Astrocyte (in vitro differentiated cells and primary cell): Measurements from ENCODE around the gene LMCD1. TPM values are rescaled to one million over a fixed set of nuclear protein-coding genes. Genes with fewer than 3 reads are reported as not detected.

ENCODE experiments used
- DNase-seq: peaks from one replicate; pipeline ENCODE4 v3.0.0-alpha.2; 2010; ENCODE audit warnings: low read depth
- FAIRE-seq: peaks from 2 replicates; lab custom pipeline; 2011; peaks lifted over from hg19 to GRCh38; lab: Jason Lieb, UNC
- H2AFZ ChIP-seq: 2 replicates; pipeline ENCODE4 v1.6.0; 2012; ENCODE audit warnings: low read depth, low read length, inconsistent platforms
- H3K27ac ChIP-seq: 2 replicates; pipeline ENCODE4 v1.5.1; 2011; ENCODE audit warnings: low read depth, low read length, inconsistent platforms
- H3K27me3 ChIP-seq: 2 replicates; pipeline ENCODE4 v1.6.0; 2011; ENCODE audit warnings: low read length, inconsistent platforms; ENCODE audit not compliant: insufficient read depth
- H3K36me3 ChIP-seq: 2 replicates; pipeline ENCODE4 v1.5.1; 2011; ENCODE audit warnings: low read length, inconsistent platforms; ENCODE audit not compliant: insufficient read depth
- H3K4me1 ChIP-seq: 2 replicates; pipeline ENCODE4 v1.5.1; 2011; ENCODE audit warnings: low read length, inconsistent platforms; ENCODE audit not compliant: insufficient read depth
- H3K4me2 ChIP-seq: 2 replicates; pipeline ENCODE4 v1.6.0; 2012; ENCODE audit warnings: low read length, inconsistent platforms
- H3K4me3 ChIP-seq: 2 replicates; pipeline ENCODE4 v1.5.1; 2011; ENCODE audit warnings: low read depth, mild to moderate bottlenecking, low read length, inconsistent platforms; ENCODE audit not compliant: insufficient read depth
- H3K79me2 ChIP-seq: 2 replicates; pipeline ENCODE4 v1.6.0; 2012; ENCODE audit warnings: mild to moderate bottlenecking, low read length, inconsistent platforms; ENCODE audit not compliant: insufficient read depth
- H3K9ac ChIP-seq: 2 replicates; pipeline ENCODE4 v1.6.0; 2012; ENCODE audit warnings: mild to moderate bottlenecking, low read length, inconsistent platforms
- H3K9me3 ChIP-seq: 2 replicates; pipeline ENCODE4 v1.5.1; 2012; ENCODE audit warnings: low read depth, mild to moderate bottlenecking, low read length, inconsistent platforms; ENCODE audit not compliant: insufficient read depth
- H4K20me1 ChIP-seq: 2 replicates; pipeline ENCODE4 v1.6.0; 2012; ENCODE audit warnings: low read length, inconsistent platforms; ENCODE audit not compliant: insufficient read depth
- H3K27ac Mint-ChIP-seq: one replicate; pipeline ENCODE4 v1.8.0; 2021; ENCODE audit warnings: mild to moderate bottlenecking, mixed read lengths; ENCODE audit not compliant: unreplicated experiment
- H3K27me3 Mint-ChIP-seq: one replicate; pipeline ENCODE4 v1.8.0; 2021; ENCODE audit warnings: low read depth, mixed read lengths; ENCODE audit not compliant: unreplicated experiment
- H3K36me3 Mint-ChIP-seq: one replicate; pipeline ENCODE4 v1.8.0; 2021; ENCODE audit warnings: low read depth, mixed read lengths; ENCODE audit not compliant: unreplicated experiment
- H3K4me1 Mint-ChIP-seq: one replicate; pipeline ENCODE4 v1.8.0; 2021; ENCODE audit warnings: low read depth, mixed read lengths; ENCODE audit not compliant: unreplicated experiment
- H3K4me3 Mint-ChIP-seq: one replicate; pipeline ENCODE4 v1.8.0; 2021; ENCODE audit warnings: mild to moderate bottlenecking, moderate library complexity, mixed read lengths; ENCODE audit not compliant: unreplicated experiment
- H3K9me3 Mint-ChIP-seq: one replicate; pipeline ENCODE4 v1.8.0; 2021; ENCODE audit warnings: mild to moderate bottlenecking, mixed read lengths; ENCODE audit not compliant: unreplicated experiment
- EZH2 ChIP-seq: IDR thresholded peaks from 2 replicates; pipeline ENCODE4 v1.6.1; 2012; ENCODE audit warnings: mild to moderate bottlenecking, low read length, inconsistent platforms; ENCODE audit not compliant: insufficient read depth
- total RNA-seq: library from RNA; stranded (reverse); gene quantifications from 2 replicates; pipeline ENCODE4 v1.2.1, GENCODE V29; 2021
- TF ChIP-seq, protein P1 (sequence below): IDR thresholded peaks from 2 replicates; pipeline ENCODE4 v1.5.1; 2011; ENCODE audit warnings: low read depth, mild to moderate bottlenecking, inconsistent platforms, low read length, moderate library complexity; ENCODE audit not compliant: insufficient read depth

Gene LMCD1
- total RNA-seq, 1 donor from 2014 or later: 374 TPM

- no peak for TF ChIP-seq EZH2
- TF ChIP-seq, protein P1, sequence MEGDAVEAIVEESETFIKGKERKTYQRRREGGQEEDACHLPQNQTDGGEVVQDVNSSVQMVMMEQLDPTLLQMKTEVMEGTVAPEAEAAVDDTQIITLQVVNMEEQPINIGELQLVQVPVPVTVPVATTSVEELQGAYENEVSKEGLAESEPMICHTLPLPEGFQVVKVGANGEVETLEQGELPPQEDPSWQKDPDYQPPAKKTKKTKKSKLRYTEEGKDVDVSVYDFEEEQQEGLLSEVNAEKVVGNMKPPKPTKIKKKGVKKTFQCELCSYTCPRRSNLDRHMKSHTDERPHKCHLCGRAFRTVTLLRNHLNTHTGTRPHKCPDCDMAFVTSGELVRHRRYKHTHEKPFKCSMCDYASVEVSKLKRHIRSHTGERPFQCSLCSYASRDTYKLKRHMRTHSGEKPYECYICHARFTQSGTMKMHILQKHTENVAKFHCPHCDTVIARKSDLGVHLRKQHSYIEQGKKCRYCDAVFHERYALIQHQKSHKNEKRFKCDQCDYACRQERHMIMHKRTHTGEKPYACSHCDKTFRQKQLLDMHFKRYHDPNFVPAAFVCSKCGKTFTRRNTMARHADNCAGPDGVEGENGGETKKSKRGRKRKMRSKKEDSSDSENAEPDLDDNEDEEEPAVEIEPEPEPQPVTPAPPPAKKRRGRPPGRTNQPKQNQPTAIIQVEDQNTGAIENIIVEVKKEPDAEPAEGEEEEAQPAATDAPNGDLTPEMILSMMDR: no peak
- H3K4me1 Mint-ChIP-seq: peaks cover 69% of the 10 kb centered on the region
- peaks cover 31% of the 10 kb centered on the region for H3K36me3 Mint-ChIP-seq
- Histone ChIP-seq H3K79me2 (no peaks in the 10 kb centered on the region), H4K20me1 (no peaks in the 10 kb centered on the region), H3K9ac (peak overlapping the region; percentile 63), H3K4me2 (peak overlapping the region; percentile 58), H2AFZ (no peak overlapping the region), H3K27me3 (no peaks in the 10 kb centered on the region), H3K4me1 (peaks cover 27% of the 10 kb centered on the region), H3K27ac (peak overlapping the region; percentile 77), H3K4me3 (no peak overlapping the region), H3K36me3 (peaks cover 20% of the 10 kb centered on the region), H3K9me3 (no peaks in the 10 kb centered on the region)
- no peak for DNase-seq
- H3K27ac Mint-ChIP-seq: peak overlapping the region; percentile 98
- no peaks in the 10 kb centered on the region for H3K27me3 Mint-ChIP-seq
- H3K9me3 Mint-ChIP-seq: no peaks in the 10 kb centered on the region
- FAIRE-seq: no peak
- no peak overlapping the region for H3K4me3 Mint-ChIP-seq
These were observed 53.1 kb downstream of the LMCD1 start for GRCh38 chr3:8554696-8555095.

DNA sequence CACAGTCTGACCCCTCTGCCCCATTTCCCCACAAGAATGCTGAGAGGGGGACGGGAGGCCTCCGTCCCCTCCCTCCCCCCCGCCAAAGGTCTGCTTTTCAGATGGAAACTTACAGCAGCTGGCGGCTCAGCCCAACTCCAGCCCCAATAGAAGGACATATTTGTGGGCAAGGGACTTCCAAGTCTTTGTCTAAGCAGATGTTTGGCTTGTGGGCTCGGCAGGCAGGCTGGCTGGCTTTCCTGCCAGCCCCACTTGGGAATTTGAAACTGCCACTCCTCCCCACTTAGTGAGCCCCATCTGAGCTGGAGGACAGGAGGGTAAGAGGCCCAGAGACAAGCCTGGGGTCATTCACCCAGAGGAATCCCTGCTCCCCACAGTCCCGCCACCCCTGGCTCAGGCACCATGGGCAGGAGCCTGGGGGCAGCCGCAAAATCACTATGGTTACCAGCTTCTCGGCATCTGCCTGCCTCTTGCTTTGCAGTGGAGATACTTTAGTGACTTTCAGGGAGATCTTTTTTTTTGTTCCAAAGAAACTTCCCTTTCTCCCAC, 53.6 kb downstream of the LMCD1 start:
- Histone ChIP-seq H3K36me3 (peaks cover 20% of the 10 kb centered on the region), H3K79me2 (no peaks in the 10 kb centered on the region), H4K20me1 (no peaks in the 10 kb centered on the region), H3K27me3 (no peaks in the 10 kb centered on the region), H3K4me2 (peak overlapping the region; percentile 58), H3K9ac (peak overlapping the region; percentile 63), H3K4me3 (no peak overlapping the region), H3K27ac (peak overlapping the region; percentile 77), H2AFZ (no peak overlapping the region), H3K9me3 (no peaks in the 10 kb centered on the region), H3K4me1 (peaks cover 32% of the 10 kb centered on the region)
- no peak for FAIRE-seq
- Mint-ChIP-seq H3K27ac (peak overlapping the region; percentile 98), H3K9me3 (no peaks in the 10 kb centered on the region), H3K27me3 (no peaks in the 10 kb centered on the region), H3K36me3 (peaks cover 26% of the 10 kb centered on the region), H3K4me1 (peaks cover 67% of the 10 kb centered on the region), H3K4me3 (no peak overlapping the region)
- DNase-seq: peak; percentile 98
- TF ChIP-seq, protein P1: no peak
- no peak for TF ChIP-seq EZH2

DNA sequence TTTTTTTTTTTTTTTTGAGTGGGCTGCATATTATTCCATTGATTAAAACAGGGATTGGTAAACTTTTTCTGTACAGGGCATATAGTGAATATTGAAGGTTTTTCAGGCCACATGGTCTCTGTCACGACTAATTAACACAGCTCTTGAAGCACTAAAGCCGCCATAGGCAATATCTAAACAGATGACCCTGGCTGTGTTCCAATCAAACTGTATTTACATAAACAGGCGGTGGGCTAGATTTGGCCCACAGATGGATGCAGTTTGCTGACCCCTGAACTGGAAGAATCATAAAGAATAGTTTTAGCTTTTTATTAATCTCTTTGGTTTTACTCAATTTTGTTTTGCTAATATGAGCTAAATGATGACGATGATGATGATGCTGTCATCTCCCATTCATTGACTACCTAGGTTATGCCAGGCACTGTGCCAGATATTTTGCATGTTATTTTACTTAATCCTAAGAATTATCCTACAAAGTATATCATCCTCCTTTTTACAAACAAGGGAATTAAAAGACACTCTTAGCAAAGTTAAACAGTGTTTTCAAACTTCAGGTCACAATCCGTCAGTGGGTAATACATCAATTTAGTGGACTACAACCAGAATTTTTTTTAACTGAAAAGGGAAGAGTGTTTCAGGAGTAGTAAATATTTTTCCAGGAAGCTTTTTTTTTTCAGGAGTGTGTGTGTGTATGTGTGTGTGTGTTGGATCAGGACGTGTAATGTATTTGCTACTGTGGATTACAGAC, 54.3 kb downstream of the LMCD1 start:
- Mint-ChIP-seq H3K4me1 (peaks cover 65% of the 10 kb centered on the region), H3K36me3 (peaks cover 22% of the 10 kb centered on the region), H3K9me3 (no peaks in the 10 kb centered on the region), H3K4me3 (no peak overlapping the region), H3K27me3 (no peaks in the 10 kb centered on the region), H3K27ac (peak overlapping the region; percentile 89)
- Histone ChIP-seq H2AFZ (no peak overlapping the region), H3K27ac (peak overlapping the region; percentile 77), H3K36me3 (peaks cover 14% of the 10 kb centered on the region), H3K79me2 (no peaks in the 10 kb centered on the region), H3K4me1 (peaks cover 38% of the 10 kb centered on the region), H3K9ac (peak overlapping the region; percentile 63), H3K4me2 (peak overlapping the region; percentile 58), H3K9me3 (no peaks in the 10 kb centered on the region), H3K27me3 (no peaks in the 10 kb centered on the region), H3K4me3 (no peak overlapping the region), H4K20me1 (no peaks in the 10 kb centered on the region)
- no peak for FAIRE-seq
- TF ChIP-seq, protein P1: no peak
- TF ChIP-seq EZH2: no peak
- no peak for DNase-seq
